Fibroblast of the aortic adventitia (primary cell): ENCODE measurements around the gene KIF1A. TPM values are rescaled to one million over a fixed set of nuclear protein-coding genes. Genes with fewer than 3 reads are reported as not detected.
A peak's percentile ranks its signal among the peaks of the same experiment; 100 is the strongest.

Source experiments
- DNase-seq: peaks from one replicate; pipeline ENCODE4 v3.0.0-alpha.2; 2010; ENCODE audit warnings: low read depth
- H3K4me3 ChIP-seq: 2 replicates; pipeline ENCODE4 v1.5.1; 2011; ENCODE audit warnings: low read depth, mild to moderate bottlenecking, control low read depth, low read length, moderate library complexity
- total RNA-seq: library from RNA; depleted of rRNA; stranded (reverse); fragments of >200 nt; gene quantifications from 2 replicates; pipeline ENCODE4 v1.2.3, GENCODE V29; 2012; ENCODE audit warnings: low replicate concordance
- TF ChIP-seq, protein P1 (sequence below): IDR thresholded peaks from 2 replicates; pipeline ENCODE4 v1.5.1; 2011; ENCODE audit warnings: mild to moderate bottlenecking, low read length, control low read depth, inconsistent platforms; ENCODE audit not compliant: insufficient read depth

Gene KIF1A
- total RNA-seq, 1 donor, result under 0.01 TPM

DNA sequence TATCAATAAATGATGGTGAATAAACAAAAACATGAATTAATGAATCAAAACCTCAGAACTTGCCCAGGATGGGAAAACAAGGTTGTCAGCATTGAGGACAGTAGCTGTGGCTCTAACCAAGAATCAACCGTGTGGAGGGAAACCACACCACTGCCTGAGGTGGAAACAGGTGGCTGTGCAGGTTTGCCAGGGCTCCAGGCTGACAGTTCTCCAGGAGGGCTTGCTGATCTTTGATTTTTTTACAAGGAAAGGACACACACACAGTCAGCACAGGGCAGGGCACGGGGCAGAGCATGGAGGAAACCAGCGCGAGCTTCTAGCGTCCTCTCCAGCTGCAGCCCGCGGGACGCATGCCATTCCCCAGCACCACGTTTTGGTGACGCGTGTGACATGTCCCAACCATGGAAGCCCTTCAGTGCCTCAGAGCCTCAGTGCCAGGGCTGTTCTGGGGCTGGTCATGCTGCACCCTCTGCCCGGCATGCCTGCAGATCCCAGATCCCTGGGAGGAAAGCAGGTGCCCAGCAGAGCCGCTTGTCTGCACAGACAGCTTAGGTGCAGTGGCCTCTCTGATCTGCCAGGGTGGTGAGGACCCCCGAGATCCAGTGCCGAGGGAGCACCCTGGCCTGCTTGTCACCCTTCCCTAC lies 32.8 kb upstream of the KIF1A start:
- TF ChIP-seq, protein P1, sequence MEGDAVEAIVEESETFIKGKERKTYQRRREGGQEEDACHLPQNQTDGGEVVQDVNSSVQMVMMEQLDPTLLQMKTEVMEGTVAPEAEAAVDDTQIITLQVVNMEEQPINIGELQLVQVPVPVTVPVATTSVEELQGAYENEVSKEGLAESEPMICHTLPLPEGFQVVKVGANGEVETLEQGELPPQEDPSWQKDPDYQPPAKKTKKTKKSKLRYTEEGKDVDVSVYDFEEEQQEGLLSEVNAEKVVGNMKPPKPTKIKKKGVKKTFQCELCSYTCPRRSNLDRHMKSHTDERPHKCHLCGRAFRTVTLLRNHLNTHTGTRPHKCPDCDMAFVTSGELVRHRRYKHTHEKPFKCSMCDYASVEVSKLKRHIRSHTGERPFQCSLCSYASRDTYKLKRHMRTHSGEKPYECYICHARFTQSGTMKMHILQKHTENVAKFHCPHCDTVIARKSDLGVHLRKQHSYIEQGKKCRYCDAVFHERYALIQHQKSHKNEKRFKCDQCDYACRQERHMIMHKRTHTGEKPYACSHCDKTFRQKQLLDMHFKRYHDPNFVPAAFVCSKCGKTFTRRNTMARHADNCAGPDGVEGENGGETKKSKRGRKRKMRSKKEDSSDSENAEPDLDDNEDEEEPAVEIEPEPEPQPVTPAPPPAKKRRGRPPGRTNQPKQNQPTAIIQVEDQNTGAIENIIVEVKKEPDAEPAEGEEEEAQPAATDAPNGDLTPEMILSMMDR, result no peak
- no peak overlapping the region for H3K4me3 ChIP-seq
- no peak for DNase-seq

DNA sequence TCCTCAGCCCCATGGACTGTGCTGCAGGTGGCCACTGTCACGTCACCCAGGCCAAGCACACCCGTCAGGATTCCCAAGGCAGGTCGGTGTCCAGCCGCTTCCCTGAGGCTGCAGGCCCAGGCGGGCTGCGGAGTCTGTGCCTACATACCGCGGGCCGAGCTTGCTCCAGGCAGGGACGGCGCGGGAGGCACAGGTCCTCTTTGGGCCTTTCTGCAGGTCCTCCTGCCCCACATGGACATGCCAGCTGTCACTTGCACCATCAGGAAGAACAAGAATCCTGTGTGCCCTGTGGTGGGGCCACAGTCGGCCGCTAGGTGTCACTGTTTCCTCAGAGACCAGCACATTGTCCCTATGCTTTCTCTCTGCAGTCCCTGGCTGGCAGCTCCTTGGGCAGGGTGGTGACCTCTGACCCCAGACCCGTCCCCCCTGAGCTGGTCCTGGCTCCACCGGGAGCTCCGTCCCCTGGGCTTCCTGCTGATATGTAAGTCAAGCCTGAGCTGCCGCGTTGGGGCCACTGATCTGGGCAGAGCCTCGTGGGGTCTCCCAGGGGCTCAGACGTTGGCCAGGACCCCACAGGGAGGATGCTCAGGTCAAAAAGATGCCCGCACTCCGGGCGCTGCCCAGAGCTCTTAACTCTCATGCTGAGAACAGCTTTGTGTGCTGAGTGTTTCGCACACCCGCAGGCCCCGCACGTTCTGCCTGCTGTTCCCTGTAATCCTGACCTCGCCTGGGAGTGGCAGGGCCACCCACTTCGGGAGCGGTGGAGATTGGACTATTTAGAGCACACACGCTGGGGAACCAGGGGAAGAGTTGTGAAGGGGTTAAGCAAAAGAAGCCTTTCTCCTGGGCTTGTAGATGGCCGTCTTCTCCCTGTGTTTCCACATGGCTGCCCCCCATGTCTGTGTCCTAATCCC lies 31.3 kb upstream of the KIF1A start:
- H3K4me3 ChIP-seq, result no peak overlapping the region
- DNase-seq, result peak; percentile 80
- TF ChIP-seq, protein P1, result peak; percentile 97

DNA sequence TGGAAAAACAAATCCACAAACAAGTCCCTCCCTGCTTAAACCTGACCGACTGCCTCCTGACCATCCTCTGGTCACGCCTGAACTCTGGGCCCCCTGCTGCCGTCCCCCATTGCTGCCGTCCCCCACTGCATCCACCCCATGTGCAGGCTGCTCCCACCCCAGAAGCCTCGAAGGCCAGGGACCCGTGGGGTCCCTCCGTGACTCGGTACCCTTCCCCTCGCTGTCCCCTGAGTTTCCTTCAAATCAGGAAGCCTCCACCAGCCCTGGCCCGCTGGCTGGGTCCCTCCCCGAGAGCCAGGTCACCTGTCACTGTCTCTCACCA lies 30.7 kb upstream of the KIF1A start:
- TF ChIP-seq, protein P1, result no peak
- H3K4me3 ChIP-seq, result no peak overlapping the region
- no peak for DNase-seq

DNA sequence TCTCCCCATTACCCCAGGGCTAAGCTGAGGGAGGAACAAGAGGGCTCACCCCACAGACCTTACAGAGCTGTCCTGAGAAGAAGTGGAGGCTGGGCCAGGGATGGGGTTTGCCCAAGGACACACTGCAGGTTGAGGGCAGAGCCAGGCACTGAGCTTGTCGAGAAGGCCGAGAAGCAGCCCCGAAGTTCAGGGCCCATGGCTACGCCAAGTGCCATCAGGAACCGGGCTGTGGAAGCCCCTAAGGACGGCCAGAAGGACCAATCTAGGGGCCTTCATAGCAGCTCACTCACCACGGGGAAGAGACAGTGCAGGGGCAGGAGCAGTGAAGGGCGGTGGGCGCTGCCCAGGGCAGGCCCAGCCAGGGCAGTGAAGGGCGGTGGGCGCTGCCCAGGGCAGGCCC lies 30.0 kb upstream of the KIF1A start:
- no peak for DNase-seq
- TF ChIP-seq, protein P1, result no peak
- no peak overlapping the region for H3K4me3 ChIP-seq

DNA sequence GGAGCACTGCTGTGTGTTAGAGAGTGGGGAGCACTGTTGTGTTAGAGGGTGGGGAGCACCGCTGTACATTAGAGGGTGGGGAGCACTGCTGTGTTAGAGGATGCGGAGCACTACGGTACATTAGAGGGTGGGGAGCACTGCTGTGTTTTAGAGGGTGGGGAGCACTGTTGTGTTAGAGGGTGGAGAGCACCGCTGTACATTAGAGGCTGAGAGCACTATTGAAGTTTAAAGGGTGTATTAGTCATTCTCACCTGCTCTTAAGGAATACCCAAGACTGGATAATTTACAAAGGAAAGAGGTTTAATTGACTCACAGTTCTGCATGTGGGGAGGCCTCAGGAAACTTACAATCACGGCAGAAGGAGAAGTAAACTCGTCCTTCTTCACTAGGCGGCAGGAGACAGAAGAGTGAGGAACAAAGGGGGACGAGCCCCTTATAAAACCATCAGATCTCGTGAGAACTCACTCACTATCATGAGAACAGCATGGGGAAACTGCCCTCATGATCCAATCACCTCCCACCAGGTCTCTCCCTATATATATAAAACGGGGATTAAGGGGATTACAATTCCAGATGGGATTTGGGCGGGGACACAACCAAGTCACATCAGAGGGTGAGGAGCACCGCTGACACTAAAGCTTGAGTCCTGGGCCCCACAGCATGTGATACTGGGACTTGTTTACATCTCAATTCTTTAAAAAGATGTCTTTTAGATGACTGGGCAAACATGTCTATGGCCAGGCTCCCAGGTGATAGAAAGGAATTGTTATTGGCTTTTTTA lies 29.1 kb upstream of the KIF1A start:
- H3K4me3 ChIP-seq, result no peak overlapping the region
- DNase-seq, result no peak

DNA sequence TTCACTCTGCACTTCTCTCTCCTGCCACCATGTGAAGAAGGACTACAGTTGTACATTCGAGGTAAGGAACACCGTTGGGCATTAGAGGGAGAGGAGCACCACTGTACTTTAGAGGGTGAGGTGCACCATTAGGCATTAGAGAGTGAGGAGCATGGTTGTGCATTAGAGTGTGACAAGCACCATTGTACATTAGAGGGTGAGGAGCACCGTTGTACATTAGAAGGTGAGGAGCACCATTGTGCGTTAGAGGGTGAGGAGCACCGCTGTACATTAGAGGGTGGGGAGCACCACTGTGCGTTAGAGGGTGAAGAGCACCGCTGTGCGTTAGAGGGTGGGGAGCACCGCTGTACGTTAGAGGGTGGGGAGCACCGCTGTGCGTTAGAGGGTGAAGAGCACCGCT lies 27.8 kb upstream of the KIF1A start:
- no peak overlapping the region for H3K4me3 ChIP-seq
- no peak for DNase-seq

More for the DNA sequence above, 29.1 kb upstream of the KIF1A start:
- TF ChIP-seq, protein P1, result no peak

More for the DNA sequence above, 27.8 kb upstream of the KIF1A start:
- TF ChIP-seq, protein P1, result no peak
